ENCODE measurements around the gene CTCFL.

- TF ChIP-seq CEBPB (IDR thresholded peaks at IDR 0.05), result no peak
- no peak for TF ChIP-seq RAD21 (IDR thresholded peaks at IDR 0.05; ENCODE audit: low read depth)
- no peak for TF ChIP-seq TCF12 (IDR thresholded peaks at IDR 0.05; ENCODE audit: low read depth)
- no peak for TF ChIP-seq REST (IDR thresholded peaks at IDR 0.05; ENCODE audit: low read depth)
- no peak for TF ChIP-seq ZBTB7A (IDR thresholded peaks at IDR 0.05; ENCODE audit: low read depth)
- TF ChIP-seq EGR1 (IDR thresholded peaks at IDR 0.05), result no peak
- no peak for TF ChIP-seq USF1 (IDR thresholded peaks at IDR 0.05)
- TF ChIP-seq EP300 (IDR thresholded peaks at IDR 0.05; ENCODE audit: borderline replicate concordance), result no peak
These were observed 35.8 kb upstream of the CTCFL start, which contains the start of gene PCK1 for GRCh38 chr20:57560554-57561355.
